ENCODE results near the gene INTS1.

The INTS1 gene

DNA sequence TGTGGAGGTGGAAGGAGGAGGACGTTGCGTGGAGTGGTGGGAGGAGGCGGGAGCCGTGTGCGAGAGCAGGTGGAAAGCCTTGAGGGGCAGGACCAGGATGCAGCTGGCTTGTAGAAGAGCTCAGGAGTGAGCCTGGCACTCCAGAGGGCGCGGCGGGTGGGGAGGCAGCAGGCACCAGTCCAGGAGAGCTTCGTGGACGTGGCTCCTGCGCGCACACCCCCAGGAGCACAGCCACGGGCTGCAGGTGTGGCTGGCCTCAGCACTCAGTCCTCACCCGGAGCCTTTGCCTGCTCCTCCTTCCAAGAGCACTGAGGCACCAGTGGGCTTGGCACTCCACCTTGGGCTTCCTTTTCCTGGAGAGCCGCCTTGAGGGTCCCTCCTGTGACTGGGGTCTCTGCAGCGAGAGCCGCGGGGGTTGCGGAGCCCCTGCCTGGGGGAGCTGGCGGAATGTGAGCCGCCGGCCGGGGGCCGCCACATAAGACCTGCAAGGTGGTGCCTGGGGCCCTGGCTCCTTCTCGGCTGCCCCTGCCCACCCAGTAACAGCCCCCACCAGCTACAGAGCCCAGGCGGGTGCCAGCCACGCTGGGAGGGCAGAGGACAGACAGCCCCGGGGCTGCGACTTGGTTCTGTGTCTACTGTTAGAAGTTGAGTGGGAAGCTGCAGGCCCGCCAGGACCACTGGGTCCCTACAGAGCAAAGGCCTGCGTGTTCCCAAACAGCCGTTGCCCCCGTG is 37.4 kb upstream of the INTS1 start:
- no peak overlapping the region for H3K4me3 ChIP-seq (ENCODE audit: low read length)
- TF ChIP-seq, protein P1, sequence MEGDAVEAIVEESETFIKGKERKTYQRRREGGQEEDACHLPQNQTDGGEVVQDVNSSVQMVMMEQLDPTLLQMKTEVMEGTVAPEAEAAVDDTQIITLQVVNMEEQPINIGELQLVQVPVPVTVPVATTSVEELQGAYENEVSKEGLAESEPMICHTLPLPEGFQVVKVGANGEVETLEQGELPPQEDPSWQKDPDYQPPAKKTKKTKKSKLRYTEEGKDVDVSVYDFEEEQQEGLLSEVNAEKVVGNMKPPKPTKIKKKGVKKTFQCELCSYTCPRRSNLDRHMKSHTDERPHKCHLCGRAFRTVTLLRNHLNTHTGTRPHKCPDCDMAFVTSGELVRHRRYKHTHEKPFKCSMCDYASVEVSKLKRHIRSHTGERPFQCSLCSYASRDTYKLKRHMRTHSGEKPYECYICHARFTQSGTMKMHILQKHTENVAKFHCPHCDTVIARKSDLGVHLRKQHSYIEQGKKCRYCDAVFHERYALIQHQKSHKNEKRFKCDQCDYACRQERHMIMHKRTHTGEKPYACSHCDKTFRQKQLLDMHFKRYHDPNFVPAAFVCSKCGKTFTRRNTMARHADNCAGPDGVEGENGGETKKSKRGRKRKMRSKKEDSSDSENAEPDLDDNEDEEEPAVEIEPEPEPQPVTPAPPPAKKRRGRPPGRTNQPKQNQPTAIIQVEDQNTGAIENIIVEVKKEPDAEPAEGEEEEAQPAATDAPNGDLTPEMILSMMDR (conservative IDR thresholded peaks at IDR 0.05; ENCODE audit: low read length): no peak
- no peak for DNase-seq (ENCODE audit: low read depth)

DNA sequence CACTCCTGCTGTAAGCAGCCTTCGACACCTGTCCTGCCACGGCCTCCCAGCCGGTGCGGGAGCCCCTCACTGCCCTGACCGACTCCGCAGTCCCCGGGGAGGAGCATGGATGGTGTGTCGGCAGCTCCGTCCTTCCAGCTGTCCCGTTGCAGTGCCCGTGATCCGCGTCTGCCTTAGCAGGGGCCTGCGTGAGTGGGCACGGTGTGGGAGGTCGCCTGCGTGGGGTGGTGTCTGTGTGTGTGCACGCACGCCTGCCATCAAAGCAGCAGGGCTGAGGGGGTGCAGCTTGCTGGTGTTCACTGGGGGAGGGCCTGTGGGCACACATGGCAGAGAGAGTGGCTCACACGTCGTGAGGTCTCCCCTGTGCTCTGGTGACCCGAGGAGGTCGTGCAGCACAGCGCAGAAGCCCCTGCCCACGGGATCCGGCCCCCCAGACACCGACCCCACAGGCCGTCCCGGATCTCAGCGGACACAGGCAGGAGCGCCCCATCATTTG is 36.6 kb upstream of the INTS1 start:
- DNase-seq (ENCODE audit: low read depth): no peak
- H3K4me3 ChIP-seq (ENCODE audit: low read length): no peak overlapping the region
- TF ChIP-seq, protein P1 (conservative IDR thresholded peaks at IDR 0.05; ENCODE audit: low read length): no peak

DNA sequence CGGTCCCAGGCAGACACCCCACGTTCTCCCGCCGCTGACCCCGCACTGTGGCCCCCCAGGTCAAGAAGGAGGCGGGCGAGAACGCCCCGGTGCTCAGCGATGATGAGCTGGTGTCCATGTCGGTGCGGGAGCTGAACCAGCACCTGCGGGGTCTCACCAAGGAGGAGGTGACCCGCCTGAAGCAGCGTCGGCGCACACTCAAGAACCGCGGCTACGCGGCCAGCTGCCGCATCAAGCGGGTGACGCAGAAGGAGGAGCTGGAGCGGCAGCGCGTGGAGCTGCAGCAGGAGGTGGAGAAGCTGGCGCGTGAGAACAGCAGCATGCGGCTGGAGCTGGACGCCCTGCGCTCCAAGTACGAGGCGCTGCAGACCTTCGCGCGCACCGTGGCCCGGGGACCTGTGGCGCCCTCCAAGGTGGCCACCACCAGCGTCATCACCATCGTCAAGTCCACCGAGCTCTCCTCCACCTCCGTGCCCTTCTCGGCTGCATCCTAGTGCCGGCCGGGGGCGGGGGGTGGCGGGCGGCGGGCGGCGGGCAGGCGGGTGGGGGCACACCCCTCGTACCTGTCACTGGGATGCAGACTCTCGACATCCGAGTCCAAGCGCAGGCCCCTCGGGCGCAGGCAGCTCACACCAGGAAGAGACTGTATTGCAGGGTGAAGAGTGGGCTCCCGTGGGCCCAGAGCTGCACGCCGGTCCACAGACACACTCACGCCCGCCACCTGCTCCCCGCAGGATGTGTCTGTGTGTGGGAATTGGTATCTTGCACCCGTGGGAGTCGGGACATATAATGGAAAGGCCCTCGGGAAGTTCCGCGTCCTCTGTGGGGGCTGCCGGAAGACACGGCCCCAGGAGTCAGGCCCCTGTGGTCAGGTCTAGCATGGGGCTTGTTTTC is 35.9 kb upstream of the INTS1 start:
- H3K4me3 ChIP-seq (ENCODE audit: low read length): no peak overlapping the region
- TF ChIP-seq, protein P1 (conservative IDR thresholded peaks at IDR 0.05; ENCODE audit: low read length): no peak
- no peak for DNase-seq (ENCODE audit: low read depth)

DNA sequence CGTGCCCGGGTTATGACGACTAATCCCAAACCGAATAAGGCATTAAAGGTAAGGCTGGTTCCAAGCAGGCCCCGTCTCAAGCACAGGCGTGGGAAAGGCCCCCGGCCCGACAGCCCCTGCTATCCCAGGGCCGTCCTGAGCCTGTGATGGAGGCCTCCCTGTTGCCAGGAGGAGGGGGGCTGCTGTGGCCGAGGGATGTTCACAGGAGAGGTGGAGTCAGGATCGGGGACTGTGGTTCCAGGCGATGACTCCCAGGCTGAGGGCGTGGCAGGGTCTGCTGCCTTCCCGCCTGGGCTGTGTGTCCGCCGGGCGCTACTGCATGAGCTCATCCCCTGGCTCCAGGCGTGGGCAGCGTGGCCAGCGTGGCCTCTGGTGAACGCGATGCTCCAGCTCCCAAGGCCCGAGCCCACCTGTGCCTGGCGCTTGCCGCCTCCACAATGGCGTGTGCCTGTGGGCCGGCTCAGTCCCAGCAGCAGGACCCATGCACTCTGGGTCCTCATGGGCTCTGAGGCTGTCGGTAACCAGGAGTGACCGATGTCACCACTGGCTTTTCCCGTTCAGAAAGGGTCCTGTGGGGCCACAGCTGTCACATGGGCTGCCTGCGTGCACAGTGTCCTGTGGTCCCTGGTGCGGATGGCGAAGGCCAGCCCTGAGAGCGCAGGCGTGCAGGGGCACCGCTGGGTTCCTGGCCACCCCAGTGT is 35.1 kb upstream of the INTS1 start:
- H3K4me3 ChIP-seq (ENCODE audit: low read length): no peak overlapping the region
- peak; percentile 61 for DNase-seq (ENCODE audit: low read depth)
- TF ChIP-seq, protein P1 (conservative IDR thresholded peaks at IDR 0.05; ENCODE audit: low read length): no peak

DNA sequence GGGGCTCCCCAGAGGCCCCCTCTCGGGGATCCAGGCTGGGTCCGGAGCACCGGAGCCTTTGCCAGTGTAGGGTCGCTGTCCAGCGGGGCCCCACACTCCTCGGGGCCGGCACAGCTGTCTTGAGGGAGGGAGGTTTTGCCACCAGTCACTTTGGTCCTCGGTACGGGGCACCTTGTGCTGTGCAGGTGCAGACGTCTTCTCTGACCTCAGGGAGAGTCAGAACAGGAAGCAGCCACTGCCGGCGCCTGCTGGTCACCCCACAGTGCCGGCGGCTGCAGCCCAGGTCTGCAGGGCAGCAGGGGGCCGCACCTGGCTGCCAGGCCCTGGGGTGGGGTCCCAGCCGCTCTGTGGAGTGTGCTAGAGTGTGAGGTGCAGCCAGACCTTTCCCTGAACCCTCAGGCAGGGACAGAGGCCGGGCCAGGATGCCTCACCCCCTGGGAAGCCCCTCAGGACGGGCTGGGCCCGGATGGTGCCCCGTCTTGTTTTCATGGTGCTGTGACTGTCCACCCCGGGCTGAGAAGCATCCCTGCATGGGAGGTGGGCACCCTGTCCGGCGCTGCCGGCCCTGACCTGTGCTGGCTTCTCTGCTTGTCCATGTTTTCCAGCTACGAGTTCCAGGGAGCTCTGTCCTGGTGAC is 34.5 kb upstream of the INTS1 start:
- TF ChIP-seq, protein P1 (conservative IDR thresholded peaks at IDR 0.05; ENCODE audit: low read length): no peak
- peak overlapping the region; percentile 7; the same call in 1 of the 2 replicates for H3K4me3 ChIP-seq (ENCODE audit: low read length)
- no peak for DNase-seq (ENCODE audit: low read depth)

DNA sequence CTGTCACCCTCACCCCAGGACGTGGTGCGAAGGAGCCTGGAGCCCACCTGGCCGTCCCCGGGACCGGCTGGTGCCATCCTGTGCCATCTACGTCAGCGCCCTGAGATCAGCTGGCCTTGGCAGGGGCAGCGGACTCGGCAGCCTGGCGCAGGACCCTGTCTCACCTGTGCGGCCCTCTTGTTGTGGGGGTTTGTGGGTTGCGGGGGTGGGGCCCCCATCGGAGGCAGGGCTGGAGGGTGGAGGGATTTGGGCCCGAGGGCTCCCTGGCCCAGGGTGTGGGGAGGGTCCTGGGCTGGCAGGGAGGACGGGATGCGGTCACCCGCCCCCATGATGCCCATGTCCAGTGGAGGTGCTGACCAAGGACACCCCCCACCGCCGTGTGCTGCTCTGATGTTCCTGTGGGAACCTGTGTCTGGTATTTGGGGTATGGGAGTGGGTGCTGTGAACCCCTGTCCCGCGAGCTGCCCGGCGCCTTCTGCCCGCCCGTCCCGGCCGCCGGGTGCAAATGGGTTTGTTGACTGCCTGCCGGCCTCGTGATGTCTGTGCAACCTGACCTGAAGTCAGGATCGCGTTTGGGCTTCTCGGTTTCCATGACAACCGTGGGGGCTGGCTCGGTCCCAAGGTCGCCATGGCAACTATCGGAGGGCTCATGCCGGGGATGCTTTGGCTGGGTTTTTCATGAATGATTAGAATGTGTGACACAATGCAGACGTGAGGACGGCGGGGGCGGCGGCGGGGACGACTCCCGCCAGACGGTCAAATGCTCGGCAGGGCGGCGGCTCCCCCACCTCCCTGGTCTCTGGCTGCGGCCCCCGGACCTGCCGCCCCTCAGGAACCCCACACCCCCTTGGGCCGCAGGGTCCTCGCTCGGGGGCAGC is 33.6 kb upstream of the INTS1 start:
- peak overlapping the region; percentile 80 for H3K4me3 ChIP-seq (ENCODE audit: low read length)
- DNase-seq (ENCODE audit: low read depth): peak; percentile 91
- TF ChIP-seq, protein P1 (conservative IDR thresholded peaks at IDR 0.05; ENCODE audit: low read length): no peak

Measured in AG10803 (cell line).